Measurements from ENCODE around the gene MAGI2.

The MAGI2 gene

DNA sequence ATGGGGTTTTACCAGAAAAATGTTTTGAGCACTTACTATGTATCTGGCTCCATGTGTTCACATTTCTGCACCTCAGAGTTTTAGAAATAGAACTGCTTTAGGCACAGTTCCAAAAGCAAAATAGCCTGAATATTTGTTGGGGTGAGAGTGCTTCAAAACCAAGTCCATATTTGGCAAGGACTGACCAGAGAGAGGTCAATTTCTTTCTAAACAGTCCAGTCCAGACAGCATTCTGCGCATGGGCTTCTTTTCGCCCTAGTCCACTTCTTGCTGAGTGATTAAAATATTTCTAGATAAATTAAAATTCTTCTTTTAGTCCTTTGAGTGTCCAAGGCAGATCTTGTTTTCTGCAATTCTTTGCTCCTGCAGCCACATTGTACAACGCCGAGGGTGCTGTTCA is 1227.9 kb downstream of the MAGI2 start:
- no peaks in the 10 kb centered on the region for H3K4me1 Mint-ChIP-seq
- H3K27me3 Mint-ChIP-seq = peaks cover 9% of the 10 kb centered on the region
- no peak overlapping the region for H3K4me3 Mint-ChIP-seq
- no peaks in the 10 kb centered on the region for H3K36me3 Mint-ChIP-seq (ENCODE audit: insufficient read depth)
- DNase-seq (ENCODE audit: low spot score in 2 of 2) (no peak), ATAC-seq (replicated peaks; ENCODE audit: extremely low read depth, poor library complexity, severe bottlenecking) (no peak)
- H3K9me3 Mint-ChIP-seq = peaks cover 5% of the 10 kb centered on the region
- no peak overlapping the region for H3K27ac Mint-ChIP-seq (ENCODE audit: low read depth)

GRCh38 chr7:78224923-78225322 is 1228.5 kb downstream of the MAGI2 start:
- ATAC-seq (replicated peaks; ENCODE audit: extremely low read depth, poor library complexity, severe bottlenecking) (no peak), DNase-seq (ENCODE audit: low spot score in 2 of 2) (no peak)
- Mint-ChIP-seq H3K4me1 (no peaks in the 10 kb centered on the region), H3K9me3 (peaks cover 9% of the 10 kb centered on the region), H3K4me3 (no peak overlapping the region), H3K27ac (ENCODE audit: low read depth) (no peak overlapping the region), H3K27me3 (peaks cover 15% of the 10 kb centered on the region), H3K36me3 (ENCODE audit: insufficient read depth) (no peaks in the 10 kb centered on the region)

DNA sequence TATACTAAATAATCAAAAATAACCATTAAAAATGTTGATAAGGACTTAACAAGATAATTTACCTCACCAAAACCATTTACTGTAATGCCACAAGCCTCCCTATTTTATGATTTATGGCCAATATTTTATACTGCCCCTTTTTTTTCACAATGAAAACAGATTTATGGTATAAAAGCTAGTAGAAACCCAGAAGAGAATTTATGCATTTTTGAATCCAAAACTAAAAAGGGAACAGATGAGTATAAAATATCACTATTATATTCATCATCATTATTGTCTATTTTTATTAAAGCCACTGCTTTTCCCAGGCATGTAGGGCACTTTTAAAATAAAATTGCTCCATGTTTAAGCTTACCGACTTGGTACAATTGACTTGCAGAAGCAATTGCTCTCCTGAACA is 1229.9 kb downstream of the MAGI2 start:
- Mint-ChIP-seq H3K27me3 (peaks cover 26% of the 10 kb centered on the region), H3K4me3 (no peak overlapping the region), H3K9me3 (peaks cover 18% of the 10 kb centered on the region), H3K4me1 (no peaks in the 10 kb centered on the region), H3K27ac (ENCODE audit: low read depth) (no peak overlapping the region), H3K36me3 (ENCODE audit: insufficient read depth) (no peaks in the 10 kb centered on the region)
- ATAC-seq (replicated peaks; ENCODE audit: extremely low read depth, poor library complexity, severe bottlenecking) (no peak), DNase-seq (ENCODE audit: low spot score in 2 of 2) (no peak)

DNA sequence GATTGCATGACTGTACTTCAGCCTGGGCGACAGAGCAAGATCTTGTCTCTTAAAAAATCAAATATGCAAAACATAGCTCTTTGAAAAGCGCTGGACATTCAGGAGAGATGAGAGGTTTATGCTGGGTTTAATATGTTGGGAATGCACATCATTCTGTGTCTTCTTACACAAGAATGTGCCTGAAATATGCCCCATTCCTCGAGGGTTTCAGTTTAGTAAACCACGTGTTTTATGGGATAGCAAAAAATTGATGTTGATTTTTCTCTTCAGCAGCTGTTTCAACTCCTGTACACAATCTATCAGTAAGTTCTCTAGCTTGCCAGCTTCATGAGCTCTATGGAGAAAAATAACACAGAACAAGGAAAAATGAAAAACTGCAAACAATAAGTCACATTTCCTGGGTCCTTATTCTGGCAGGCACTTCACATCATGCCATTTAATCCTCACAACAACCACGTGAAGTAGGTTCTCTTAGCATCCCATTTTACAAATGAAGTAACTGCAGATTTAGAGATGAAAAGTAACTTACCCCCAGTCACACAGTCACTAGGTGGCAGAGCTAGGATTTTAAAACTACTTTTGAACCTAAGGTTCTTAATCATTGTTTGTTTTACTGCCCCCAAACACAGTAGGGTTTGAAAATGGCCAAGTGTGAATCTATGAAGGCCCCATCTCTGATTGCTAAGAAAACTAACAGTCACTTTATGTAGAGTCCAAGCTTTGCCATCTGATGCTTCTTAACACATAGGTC is 1231.3 kb downstream of the MAGI2 start:
- Mint-ChIP-seq H3K9me3 (peaks cover 18% of the 10 kb centered on the region), H3K4me1 (no peaks in the 10 kb centered on the region), H3K27ac (ENCODE audit: low read depth) (no peak overlapping the region), H3K27me3 (peaks cover 26% of the 10 kb centered on the region), H3K4me3 (no peak overlapping the region), H3K36me3 (ENCODE audit: insufficient read depth) (no peaks in the 10 kb centered on the region)
- DNase-seq (ENCODE audit: low spot score in 2 of 2) (no peak), ATAC-seq (replicated peaks; ENCODE audit: extremely low read depth, poor library complexity, severe bottlenecking) (no peak)

- no peak overlapping the region for H3K27ac Mint-ChIP-seq (ENCODE audit: low read depth)
- H3K4me1 Mint-ChIP-seq = no peaks in the 10 kb centered on the region
- peaks cover 18% of the 10 kb centered on the region for H3K9me3 Mint-ChIP-seq
- H3K36me3 Mint-ChIP-seq (ENCODE audit: insufficient read depth) = no peaks in the 10 kb centered on the region
- no peak overlapping the region for H3K4me3 Mint-ChIP-seq
- peaks cover 26% of the 10 kb centered on the region for H3K27me3 Mint-ChIP-seq
- ATAC-seq (replicated peaks; ENCODE audit: extremely low read depth, poor library complexity, severe bottlenecking) (no peak), DNase-seq (ENCODE audit: low spot score in 2 of 2) (no peak)
Observed at GRCh38 chr7:78220754-78221153, 1232.7 kb downstream of the MAGI2 start.

- H3K9me3 Mint-ChIP-seq = peaks cover 18% of the 10 kb centered on the region
- H3K36me3 Mint-ChIP-seq (ENCODE audit: insufficient read depth) = no peaks in the 10 kb centered on the region
- no peak overlapping the region for H3K4me3 Mint-ChIP-seq
- peaks cover 26% of the 10 kb centered on the region for H3K27me3 Mint-ChIP-seq
- ATAC-seq (replicated peaks; ENCODE audit: extremely low read depth, poor library complexity, severe bottlenecking) (no peak), DNase-seq (ENCODE audit: low spot score in 2 of 2) (no peak)
- H3K27ac Mint-ChIP-seq (ENCODE audit: low read depth) = no peak overlapping the region
- H3K4me1 Mint-ChIP-seq = no peaks in the 10 kb centered on the region
Observed at GRCh38 chr7:78218876-78219275, 1234.6 kb downstream of the MAGI2 start.

- H3K4me1 Mint-ChIP-seq = no peaks in the 10 kb centered on the region
- DNase-seq (ENCODE audit: low spot score in 2 of 2) = no peak
- no peaks in the 10 kb centered on the region for H3K36me3 Mint-ChIP-seq (ENCODE audit: insufficient read depth)
Observed at GRCh38 chr7:78218051-78218450, 1235.4 kb downstream of the MAGI2 start.

DNA sequence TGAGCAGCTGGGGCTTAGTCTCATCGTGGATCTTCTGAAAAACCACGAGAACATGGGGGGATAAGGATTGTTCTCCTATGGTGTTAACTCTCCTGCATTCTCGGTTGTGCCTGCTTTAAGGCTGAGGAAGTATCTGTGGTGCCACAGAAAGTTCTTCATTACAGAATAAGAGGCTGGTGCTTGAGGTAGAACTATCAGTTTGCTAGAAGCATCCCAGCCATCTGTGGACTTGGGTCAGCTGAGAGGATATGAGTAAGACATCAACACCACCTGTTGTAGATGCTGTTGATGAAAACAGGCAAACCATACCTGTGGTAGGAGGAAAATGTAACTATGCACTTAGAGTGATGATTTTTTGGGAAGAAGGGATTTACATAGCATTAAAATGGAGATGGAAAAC is 1238.3 kb downstream of the MAGI2 start:
- peaks cover 11% of the 10 kb centered on the region for H3K9me3 Mint-ChIP-seq
- ATAC-seq (replicated peaks; ENCODE audit: extremely low read depth, poor library complexity, severe bottlenecking) (no peak), DNase-seq (ENCODE audit: low spot score in 2 of 2) (no peak)
- H3K27ac Mint-ChIP-seq (ENCODE audit: low read depth) = no peak overlapping the region
- no peaks in the 10 kb centered on the region for H3K4me1 Mint-ChIP-seq
- H3K36me3 Mint-ChIP-seq (ENCODE audit: insufficient read depth) = no peaks in the 10 kb centered on the region
- peaks cover 13% of the 10 kb centered on the region for H3K27me3 Mint-ChIP-seq
- no peak overlapping the region for H3K4me3 Mint-ChIP-seq

More at GRCh38 chr7:78218051-78218450, 1235.4 kb downstream of the MAGI2 start:
- Mint-ChIP-seq H3K4me3 (no peak overlapping the region), H3K9me3 (peaks cover 18% of the 10 kb centered on the region), H3K27ac (ENCODE audit: low read depth) (no peak overlapping the region), H3K27me3 (peaks cover 26% of the 10 kb centered on the region)
- no peak for ATAC-seq (replicated peaks; ENCODE audit: extremely low read depth, poor library complexity, severe bottlenecking)

- no peak for ATAC-seq (replicated peaks; ENCODE audit: extremely low read depth, poor library complexity, severe bottlenecking)
- Mint-ChIP-seq H3K27ac (ENCODE audit: low read depth) (no peak overlapping the region), H3K27me3 (no peaks in the 10 kb centered on the region), H3K36me3 (ENCODE audit: insufficient read depth) (no peaks in the 10 kb centered on the region), H3K4me1 (no peaks in the 10 kb centered on the region), H3K4me3 (no peak overlapping the region), H3K9me3 (peaks cover 6% of the 10 kb centered on the region)
- DNase-seq (ENCODE audit: low spot score in 2 of 2) = no peak
Observed at GRCh38 chr7:78213402-78213801, 1240.1 kb downstream of the MAGI2 start.

DNA sequence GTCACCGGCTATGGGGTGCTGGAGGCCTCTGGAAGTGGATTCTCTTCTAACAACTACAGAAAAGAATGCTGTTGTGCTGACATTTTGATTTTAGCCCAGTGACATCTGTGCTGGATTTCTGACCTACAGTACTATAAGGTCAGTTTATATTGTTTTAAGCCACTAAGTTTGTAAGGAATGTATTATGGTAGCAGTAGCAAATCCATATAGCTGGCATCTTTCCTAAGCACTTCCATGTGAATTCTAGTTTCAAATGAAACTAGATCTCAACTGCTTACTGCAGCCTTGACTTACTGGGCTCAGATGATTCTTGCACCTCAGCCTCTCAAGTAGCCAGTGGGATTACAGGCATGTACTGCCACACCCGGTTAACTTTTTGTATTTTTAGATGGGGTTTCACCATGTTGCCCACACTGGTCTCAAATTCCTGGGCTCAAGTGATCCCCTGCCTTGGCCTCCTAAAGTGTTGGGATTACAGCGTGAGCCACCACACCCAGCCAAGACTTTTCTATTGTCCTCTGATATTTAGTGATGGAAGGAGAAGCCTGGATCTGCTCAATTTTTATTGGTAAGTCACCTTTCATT is 1240.9 kb downstream of the MAGI2 start:
- DNase-seq (ENCODE audit: low spot score in 2 of 2) (no peak), ATAC-seq (replicated peaks; ENCODE audit: extremely low read depth, poor library complexity, severe bottlenecking) (no peak)
- Mint-ChIP-seq H3K4me1 (no peaks in the 10 kb centered on the region), H3K4me3 (no peak overlapping the region), H3K36me3 (ENCODE audit: insufficient read depth) (no peaks in the 10 kb centered on the region), H3K9me3 (peaks cover 6% of the 10 kb centered on the region), H3K27me3 (no peaks in the 10 kb centered on the region), H3K27ac (ENCODE audit: low read depth) (no peak overlapping the region)

- ATAC-seq (replicated peaks; ENCODE audit: extremely low read depth, poor library complexity, severe bottlenecking) (no peak), DNase-seq (ENCODE audit: low spot score in 2 of 2) (no peak)
- H3K36me3 Mint-ChIP-seq (ENCODE audit: insufficient read depth) = no peaks in the 10 kb centered on the region
- H3K9me3 Mint-ChIP-seq = peaks cover 6% of the 10 kb centered on the region
- no peak overlapping the region for H3K4me3 Mint-ChIP-seq
- no peaks in the 10 kb centered on the region for H3K4me1 Mint-ChIP-seq
- H3K27ac Mint-ChIP-seq (ENCODE audit: low read depth) = no peak overlapping the region
- H3K27me3 Mint-ChIP-seq = no peaks in the 10 kb centered on the region
Observed at GRCh38 chr7:78207269-78207668, 1246.2 kb downstream of the MAGI2 start.

DNA sequence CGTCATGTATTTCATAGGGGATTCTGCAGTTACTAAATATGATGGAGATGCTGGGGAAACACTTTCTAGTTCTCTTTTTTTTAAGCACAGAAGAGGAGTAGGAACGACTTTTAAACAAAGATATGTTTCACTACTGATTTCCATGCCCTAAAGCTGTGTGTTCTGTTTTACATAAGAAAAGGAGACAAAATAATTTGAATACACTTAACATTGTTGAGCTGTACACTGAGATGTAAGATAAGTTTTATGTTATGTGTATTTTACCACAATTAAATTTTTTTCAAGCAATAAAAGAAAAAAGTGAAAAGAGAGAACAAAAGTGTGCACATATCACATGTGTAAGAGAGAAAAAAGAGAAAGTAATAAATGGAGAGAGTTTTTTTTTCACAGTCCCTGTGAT is 1246.7 kb downstream of the MAGI2 start:
- H3K27me3 Mint-ChIP-seq = no peaks in the 10 kb centered on the region
- DNase-seq (ENCODE audit: low spot score in 2 of 2) = no peak
- H3K36me3 Mint-ChIP-seq (ENCODE audit: insufficient read depth) = no peaks in the 10 kb centered on the region
- H3K9me3 Mint-ChIP-seq = peaks cover 6% of the 10 kb centered on the region
- H3K27ac Mint-ChIP-seq (ENCODE audit: low read depth) = no peak overlapping the region
- ATAC-seq (replicated peaks; ENCODE audit: extremely low read depth, poor library complexity, severe bottlenecking) = no peak
- no peak overlapping the region for H3K4me3 Mint-ChIP-seq
- no peaks in the 10 kb centered on the region for H3K4me1 Mint-ChIP-seq

DNA sequence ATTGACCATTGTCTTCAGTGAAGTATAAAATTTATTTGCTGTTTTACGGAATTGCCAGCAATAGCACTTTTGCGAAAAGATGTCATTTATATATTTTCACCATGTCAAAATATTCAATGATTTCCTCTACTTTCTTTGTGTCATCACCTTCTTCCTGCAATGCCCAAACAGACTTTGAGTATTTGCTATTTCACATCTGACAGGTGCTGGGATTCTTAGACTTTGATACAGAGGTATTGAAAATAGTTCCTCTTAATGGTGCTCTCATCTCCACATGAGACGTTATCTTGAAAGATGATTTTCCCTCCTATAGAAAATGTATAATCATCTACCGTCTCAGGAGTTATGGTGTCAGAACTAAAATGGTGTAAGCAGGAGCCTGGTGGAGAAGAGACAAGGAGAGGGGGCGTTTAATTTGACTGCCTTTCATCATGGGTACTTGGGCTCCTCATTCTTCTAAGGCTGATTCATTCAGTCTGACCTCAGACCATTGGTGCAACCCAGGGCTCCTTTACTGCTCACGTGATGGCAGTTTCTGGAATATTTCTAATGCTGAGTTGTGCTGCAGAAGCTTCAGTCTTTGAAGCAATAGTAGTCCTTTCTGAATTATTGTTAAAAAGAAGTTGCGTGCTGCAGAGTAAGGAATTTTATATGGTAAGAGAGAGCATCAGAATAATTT is 1250.3 kb downstream of the MAGI2 start:
- H3K4me1 Mint-ChIP-seq = no peaks in the 10 kb centered on the region
- H3K36me3 Mint-ChIP-seq (ENCODE audit: insufficient read depth) = no peaks in the 10 kb centered on the region
- DNase-seq (ENCODE audit: low spot score in 2 of 2) (no peak), ATAC-seq (replicated peaks; ENCODE audit: extremely low read depth, poor library complexity, severe bottlenecking) (no peak)
- H3K9me3 Mint-ChIP-seq = no peaks in the 10 kb centered on the region
- no peak overlapping the region for H3K27ac Mint-ChIP-seq (ENCODE audit: low read depth)
- no peaks in the 10 kb centered on the region for H3K27me3 Mint-ChIP-seq
- H3K4me3 Mint-ChIP-seq = no peak overlapping the region

All from central memory CD8-positive, alpha-beta T cell (primary cell).